DMS53 treated with DMSO at 0.1 percent for 48 hours (cell line): ENCODE data around the gene RMRP.
"Not testable (repeated sequence)": the region's sequence is repeated elsewhere in the genome, so short reads cannot be mapped to it uniquely, and the experiment has no call there.

Source experiments
- DNase-seq: peaks from one replicate; lab custom pipeline; 2025; ENCODE audit not compliant: unreplicated experiment; lab: John Stamatoyannopoulos, UW

Gene RMRP

DNA sequence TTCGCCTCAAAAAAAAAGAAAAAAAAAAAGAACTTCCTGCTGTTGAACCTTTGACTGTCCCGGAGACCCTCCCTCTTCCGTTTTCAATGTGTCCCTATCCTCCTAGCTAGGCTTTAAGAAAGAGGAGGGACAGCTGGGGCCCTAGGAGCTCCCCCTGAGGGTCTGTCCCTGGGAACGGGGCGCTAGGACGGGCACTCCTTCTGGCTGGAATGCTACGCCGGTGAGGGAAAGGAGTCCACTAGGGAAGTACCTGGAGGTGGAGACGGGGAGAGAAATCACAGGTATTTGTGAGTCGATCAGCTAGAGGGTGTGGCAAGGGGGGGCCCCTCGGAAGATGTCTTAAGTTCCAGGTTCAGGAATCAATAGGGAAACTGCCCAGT lies 11.7 kb downstream of the RMRP start:
- DNase-seq, result no peak

DNA sequence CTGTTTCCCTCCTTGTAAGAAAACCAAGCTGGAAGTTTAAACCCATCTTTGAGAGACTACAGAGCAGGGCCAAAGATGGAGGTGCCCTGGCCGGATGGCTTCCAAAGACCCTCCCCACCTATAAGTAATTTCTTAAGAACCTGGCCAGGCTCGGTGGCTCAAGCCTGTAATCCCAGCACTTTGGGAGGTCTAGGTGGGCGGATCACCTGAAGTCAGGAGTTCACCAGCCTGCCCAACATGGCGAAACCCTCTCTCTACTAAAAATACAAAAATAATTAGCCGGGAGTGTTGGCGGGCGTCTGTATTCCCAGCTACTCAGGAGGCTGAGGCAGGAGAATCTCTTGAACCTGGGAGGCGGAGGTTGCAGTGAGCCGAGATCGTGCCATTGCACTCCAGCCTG lies 12.1 kb downstream of the RMRP start:
- not testable (repeated sequence) for DNase-seq

- no peak for DNase-seq
These were observed 14.8 kb downstream of the RMRP start for GRCh38 chr9:35643046-35643445.

DNA sequence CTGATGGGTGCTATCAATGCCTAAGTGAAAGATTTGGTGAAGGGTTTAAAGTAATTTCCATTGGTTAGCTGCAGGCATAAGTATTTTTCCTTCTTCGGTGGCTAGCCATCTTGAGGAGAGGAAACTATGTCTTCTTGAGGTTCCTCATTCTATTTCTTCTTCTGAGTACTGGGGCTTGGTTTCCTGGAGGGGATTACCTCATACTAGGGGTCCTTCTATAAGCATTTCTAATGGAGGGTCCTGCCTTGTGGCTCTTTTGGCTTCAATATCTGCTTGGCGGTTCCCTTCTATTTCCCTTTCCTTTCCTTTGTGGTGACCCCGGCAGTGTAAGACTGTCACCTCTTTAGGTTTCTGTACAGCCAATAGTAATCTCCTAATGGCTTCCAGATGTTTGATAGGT lies 16.3 kb downstream of the RMRP start:
- DNase-seq, result not testable (repeated sequence)

- DNase-seq, result not testable (repeated sequence)
These were observed 17.4 kb downstream of the RMRP start for GRCh38 chr9:35640431-35640830.

DNA sequence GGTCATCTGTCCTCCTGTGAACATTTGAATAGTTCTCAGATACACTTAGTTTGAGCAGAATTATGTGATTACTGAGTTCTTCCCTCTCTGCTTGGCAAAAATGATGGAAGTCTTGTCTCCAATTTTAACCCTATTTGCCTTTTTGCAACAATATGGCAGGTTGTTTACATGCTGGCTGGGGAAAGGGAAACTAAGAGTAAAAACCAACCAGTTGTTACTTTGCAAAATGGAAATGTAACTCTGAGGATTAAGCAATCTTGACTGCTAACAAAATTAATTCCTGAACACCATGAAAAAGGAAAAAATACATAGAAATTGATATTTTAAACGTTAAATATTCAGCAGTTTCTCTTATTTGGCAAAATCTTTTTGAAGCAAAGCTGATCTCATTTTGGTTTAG lies 18.2 kb downstream of the RMRP start:
- no peak for DNase-seq

GRCh38 chr9:35639225-35639624 lies 18.6 kb downstream of the RMRP start:
- not testable (repeated sequence) for DNase-seq

- DNase-seq, result not testable (repeated sequence)
These were observed 19.1 kb downstream of the RMRP start for GRCh38 chr9:35638751-35639150.

DNA sequence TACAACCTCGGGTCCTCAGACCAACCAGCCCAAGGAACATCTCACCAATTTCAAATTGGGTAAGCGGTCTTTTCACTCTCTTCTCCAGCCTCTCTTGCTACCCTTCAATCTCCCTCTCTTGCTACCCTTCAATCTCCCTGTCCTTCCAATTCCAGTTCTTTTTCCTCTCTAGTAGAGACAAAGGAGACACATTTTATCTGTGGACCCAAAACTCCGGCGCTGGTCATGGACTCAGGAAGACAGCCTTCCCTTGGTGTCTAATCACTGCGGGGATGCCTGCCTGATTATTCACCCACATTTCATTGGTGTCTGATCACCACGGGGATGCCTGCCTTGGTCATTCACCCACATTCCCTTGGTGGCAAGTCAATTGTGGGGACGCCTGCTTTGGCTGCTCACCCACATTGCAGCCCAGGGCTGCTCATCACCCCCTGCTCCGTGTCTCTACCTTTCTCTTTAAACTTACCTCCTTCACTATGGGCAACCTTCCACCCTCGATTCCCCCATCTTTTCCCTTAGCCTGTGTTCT lies 20.3 kb downstream of the RMRP start:
- not testable (repeated sequence) for DNase-seq

GRCh38 chr9:35636877-35637246 lies 21.0 kb downstream of the RMRP start:
- DNase-seq, result not testable (repeated sequence)

DNA sequence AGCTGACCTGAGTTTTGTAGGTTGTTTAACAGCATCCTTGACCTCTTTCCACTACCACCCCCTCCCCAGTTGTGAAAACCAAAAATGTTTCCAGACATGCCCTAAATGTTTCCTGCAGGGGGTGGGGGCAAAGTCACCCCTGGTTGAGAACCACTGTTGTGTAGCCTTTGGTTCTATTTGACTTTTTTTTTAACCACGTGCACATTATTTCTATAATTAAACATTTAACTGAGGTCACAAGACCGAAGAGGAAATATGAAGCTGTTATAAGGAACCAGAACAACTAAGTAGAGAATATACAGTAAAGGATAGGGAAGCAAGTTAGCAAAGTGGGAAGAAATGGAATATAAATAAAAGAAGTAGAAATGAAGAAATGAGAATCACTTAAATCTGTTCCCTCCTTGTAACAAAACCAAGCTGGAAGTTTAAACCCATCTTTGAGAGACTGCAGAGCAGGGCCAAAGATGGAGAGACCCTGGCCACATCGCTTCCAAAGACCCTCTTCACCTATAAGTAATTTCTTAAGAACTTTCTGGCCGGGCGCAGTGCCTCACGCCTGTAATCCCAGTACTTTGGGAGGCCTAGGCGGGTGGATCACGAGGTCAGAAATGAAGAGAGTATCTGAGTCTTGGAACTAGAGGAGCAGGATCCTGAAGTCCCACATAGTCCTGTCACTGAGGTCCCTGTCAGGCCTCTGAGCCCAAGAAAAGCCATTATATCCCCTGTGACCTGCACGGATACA lies 21.5 kb downstream of the RMRP start:
- DNase-seq, result no peak

DNA sequence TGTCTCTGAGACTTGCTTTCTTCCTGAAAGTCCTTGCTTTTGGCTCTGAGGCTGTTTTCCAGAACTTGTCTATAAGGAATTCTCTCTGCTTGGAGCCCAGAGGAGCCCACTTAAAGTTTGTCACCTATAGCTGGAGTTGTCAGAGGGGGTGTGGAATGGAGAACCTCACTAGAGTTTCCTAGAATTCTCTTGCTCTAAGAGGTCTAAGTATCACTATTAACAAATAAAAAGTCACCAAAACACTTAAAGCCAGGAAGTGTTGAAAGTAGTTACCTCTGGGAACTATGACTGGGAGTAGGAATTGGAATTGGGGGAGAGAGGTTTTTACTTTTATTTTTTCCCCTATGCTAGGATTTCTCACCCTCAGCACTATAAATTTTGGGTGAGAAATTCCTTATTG lies 22.1 kb downstream of the RMRP start:
- DNase-seq, result no peak

DNA sequence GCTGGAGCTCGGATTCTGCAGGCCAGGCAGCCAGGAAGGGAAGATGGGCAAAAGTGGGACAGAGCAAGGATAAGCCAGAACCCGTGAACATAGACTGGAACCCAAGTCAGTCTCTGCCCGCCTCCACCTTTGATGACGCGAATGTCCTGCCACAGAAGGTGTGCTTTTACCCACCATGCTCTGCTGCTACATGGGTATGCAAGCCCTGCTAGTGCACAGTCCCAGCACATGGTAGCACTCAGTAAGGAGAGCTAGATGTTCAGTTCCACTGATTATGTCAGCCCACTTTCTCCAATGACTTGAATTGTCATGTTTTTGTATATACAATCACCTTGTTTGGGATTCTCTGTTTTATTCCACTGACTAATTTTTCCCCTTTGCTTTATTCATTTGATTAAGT lies 28.2 kb downstream of the RMRP start:
- DNase-seq, result no peak

DNA sequence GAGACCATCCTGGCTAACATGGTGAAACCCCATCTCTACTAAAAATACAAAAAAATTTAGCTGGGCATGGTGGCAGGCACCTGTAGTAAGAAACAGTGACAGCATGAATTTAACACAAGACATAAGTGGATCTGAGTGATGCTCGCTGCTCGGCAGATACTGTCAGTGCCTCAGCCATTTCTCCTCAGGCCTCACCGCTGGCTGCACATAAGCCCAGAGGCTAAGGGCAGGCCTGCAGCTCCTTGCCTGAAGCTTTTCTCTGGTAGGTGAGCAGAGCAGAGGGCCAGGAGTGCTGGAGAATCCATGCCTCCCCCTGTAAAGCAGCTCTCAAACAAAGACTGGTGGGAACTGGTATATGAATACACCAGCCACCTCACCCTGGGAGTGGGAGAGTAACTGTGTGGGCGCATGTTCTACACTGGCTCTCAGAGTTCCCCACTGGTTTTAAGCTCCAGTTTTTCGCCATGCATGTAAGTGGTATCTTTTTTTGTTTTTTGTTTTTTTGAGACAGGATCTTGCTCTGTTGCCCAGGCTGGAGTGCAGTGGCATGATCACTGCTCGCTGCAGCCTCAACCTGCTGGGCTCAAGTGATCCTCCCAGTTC lies 29.3 kb downstream of the RMRP start:
- no peak for DNase-seq

DNA sequence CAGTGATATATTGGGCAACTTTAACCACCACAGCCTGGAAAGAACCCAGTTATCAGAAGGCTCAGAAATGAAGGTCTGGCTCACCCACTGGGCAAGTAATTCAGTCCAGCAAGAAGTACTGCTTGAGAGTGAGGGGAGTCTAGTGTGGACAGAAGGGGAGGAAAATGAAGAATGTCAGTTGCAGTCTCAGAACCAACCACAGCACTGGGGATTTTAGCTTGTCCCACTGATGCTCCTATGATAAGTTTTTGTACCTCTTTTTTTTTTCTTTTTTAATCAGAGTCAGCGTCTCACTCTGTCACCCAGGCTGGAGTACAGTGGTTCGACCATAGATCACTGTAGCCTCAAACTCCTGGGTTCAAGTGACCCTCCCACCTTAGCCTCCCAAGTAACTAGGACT lies 30.2 kb downstream of the RMRP start:
- DNase-seq, result no peak

DNA sequence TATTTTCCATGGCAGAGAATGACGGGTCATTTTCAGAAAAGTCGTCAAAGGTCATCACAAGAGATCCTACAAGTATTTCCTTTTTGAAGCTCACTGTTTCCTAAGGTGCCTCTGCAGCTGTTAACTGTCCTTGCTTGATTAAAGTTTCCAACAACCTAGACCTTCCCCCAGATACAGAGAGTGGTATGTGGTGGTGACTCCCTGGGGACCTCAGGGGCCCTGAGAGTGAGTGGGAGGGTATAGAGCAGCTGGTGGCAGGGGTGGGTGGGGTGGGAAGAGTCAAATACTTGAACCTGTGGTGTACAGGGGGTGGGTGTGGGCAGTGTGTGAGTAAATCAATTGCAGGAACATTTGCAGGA lies 38.0 kb downstream of the RMRP start:
- no peak for DNase-seq

DNA sequence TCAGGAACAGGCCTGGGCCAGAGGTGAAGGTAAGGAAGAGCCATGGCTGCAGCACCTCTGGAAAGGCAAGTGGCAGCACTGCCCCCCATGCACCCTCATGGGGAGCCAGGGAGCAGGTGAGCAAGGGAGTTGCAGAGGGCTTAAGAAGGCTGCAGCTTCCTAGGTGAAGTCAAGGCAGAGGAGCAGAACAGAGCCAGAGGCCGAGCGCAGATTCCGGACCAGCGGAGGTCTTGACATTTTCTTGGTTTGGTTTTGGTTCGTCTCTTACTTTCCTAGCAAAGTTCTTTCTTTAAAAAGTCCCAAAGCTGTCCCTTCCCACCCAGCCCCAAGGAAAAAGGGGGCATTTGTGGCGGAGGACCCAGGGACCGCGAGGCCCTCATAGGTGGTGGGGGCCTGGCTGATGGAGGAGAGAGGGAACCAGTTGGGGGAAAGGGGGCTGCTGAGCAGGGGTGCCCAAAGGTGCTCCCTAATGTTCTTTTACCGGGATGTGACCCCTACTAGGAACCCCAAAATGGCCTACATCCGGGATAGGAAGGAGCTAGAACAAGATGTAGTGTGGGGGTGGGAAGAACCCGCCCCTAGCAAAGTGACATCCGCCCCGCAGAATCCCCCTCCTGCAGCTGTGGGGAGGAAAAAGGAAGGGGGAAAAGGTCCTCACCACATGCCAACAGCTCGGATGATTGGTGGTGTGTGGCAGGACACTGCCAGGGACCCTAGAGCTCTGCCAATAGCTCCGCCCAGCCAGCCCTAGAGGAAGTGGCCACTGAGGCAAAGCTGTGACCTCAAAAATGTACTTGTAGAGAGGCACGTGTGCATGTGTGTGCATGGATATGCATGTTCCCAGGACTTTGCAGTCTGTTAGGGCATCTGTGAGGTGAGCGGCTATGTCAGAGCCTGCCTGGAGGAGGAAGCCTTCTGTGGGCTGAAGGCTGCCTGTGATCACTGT lies 38.7 kb downstream of the RMRP start:
- DNase-seq, result no peak

DNA sequence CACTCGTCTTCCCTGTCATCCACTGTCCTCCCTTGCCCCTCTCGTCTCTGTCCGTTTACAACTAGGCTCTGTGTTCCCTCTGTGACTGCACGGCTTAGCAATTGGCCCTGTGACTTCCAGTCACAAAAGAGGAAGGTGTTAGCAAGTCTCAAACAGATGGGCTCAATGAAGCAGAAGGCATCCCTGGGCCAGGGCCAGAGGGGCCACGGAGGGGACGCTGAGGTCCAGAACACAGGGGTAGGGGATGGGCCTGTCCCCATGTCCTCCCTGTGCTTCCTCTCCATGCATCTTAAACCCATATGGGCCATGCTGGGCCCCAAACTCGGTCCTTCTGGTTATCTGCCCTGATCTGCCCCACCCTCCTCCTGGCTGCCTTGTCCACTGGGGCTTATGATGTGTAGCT lies 39.5 kb downstream of the RMRP start, which contains the start of gene CD72:
TSS of gene CD72 (minus strand) at position 89 of the 403 bp plus-strand sequence. CDS start 110 bp downstream, outside the sequence.
- DNase-seq, result no peak

GRCh38 chr9:35617548-35617947 lies 40.3 kb downstream of the RMRP start:
- no peak for DNase-seq

DNA sequence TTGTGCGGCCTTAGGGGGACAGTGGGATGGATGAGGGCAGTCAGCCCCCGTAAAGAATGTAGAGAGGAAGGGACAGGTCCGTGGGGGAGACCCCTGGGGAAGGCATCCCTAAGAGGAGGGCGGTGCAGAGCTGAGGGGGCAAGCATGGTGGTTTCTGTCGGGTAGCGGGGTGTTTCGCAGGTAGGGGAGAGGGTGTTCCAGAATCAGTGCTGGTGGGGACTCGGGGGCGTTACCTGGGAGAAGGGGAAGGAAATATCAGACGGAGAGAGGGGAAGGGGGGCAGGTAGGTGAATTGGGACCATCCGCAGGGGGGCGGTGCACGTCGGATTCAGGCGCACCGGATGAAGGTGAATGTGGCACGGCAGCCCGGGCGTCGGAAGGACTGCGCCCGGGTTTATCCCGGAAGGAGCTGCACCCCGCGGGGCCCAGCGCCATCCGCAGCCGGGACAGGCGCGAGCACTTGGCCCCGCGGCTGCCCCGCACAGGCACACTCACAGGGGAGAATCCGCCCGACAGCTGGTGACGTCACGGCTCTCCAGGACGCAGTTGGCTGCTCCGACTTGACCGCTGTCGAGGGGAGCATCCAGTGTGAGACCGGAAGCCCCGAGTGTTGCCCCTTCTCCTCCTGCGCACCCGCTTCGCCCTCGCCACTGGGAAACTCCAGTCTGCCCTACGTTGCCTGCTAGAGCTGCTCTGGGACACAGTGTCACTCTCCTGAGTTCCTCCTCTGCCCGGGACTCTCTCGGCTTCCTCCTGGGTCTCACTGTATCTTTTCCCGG lies 40.9 kb downstream of the RMRP start:
- peak; percentile 30 for DNase-seq
